ENCODE measurements around the gene REEP1.

REEP1 gene

DNA sequence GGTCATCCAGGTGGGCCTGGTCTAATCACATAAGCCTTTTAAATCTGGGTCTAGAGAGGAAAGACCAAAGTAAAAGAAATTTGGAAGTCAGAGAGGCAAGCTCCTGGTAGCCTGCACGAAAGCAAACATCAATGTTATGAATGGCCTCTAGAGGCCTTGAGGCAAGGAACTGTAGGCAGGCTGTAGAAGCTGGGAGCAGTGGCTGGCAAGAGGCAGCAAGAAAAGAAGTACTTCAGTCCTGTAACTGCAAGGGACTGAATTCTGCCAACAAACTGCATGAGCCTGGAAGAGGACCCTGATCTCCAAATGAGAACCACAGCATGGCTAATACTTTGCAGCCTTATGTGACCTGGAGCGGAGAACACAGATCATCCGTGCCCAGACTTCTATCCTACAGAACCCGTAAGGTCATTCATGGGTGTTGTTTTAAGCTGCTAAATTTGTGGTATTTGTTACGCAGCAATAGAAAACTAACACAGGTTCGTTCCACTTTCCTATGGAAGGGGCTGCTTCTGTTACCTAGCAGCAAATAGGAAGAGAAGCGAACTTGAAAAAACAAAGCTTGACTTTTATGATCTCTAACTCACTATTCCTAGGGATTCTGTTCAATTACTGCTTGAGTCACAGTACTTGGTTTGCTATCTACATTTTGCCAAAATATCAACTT, 143.4 kb downstream of the REEP1 start:
- no peak for FAIRE-seq

- FAIRE-seq = no peak
Observed at GRCh38 chr2:86189782-86190416, 147.5 kb downstream of the REEP1 start.

- no peak for FAIRE-seq
Observed at GRCh38 chr2:86186431-86186830, 151.0 kb downstream of the REEP1 start.

DNA sequence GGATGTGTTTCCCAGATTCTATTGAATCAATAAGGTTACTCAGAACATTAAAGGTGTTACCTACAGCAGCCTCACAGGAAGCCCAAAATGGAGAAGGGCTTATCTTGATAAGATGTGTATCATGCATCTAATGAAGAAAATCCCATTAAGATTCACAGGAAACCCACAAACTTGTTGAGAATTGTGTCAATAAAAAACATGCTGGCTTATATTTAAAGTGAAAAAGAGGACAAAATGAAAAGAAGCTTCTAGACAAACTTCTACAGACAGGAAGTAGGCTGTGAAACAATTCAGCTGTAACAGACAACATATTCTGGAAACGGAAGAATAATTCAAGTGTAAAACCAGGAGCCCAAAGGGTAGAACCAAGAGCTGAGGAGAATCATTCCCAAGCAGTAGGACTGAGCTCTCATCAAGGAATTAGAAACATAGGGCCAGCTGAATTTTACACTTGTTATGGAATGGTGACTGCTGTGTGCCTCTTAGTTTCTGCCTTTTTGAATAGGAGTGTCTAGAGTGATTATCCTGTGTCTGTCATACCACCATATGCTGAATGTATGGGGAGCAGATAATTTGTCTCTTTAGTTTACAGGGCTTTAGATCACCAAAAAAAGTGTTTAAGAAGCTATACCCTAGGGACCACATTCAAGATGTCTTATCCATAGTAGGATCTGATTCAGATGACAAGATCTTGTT, 151.8 kb downstream of the REEP1 start:
- FAIRE-seq = no peak

DNA sequence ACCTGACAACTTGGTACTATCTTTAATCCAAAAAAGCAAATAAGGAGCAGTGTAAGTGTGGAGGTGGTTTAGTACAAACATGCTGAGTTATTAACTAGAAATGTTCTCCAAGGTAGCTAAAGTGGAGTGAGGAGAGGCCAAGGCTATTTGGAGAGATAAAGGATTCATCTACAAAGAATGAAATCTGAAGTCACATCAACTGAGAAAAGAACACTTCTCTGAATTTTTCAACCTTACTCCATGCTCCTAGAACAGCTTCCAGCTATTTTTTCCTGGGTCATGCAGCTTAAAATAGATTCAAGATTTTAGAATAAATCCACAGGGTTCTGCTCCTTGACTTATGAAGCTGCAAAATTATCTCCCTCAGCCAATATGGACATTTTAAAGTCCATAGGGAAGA, 160.8 kb downstream of the REEP1 start:
- FAIRE-seq = no peak

DNA sequence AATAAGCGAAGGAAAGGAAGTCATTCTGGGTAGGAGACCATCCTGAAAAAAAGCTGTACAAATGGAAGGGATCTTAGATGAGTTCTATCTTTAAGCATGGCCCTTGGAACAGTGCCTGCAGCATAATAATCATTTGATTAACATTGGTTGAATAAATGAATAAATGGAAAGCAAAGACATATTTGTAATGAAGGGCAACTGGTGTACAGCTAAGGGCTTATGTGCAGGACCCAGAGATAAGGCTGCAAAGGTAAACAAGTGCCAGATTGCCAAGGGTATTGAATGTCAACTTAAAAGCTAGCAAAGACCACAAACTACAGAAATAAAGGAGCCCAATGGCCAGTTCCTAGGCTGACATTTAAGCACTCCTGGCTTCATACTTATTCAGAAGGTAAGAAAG, 161.6 kb downstream of the REEP1 start:
- no peak for FAIRE-seq

GRCh38 chr2:86174445-86174844, 163.0 kb downstream of the REEP1 start:
- FAIRE-seq = no peak

DNA sequence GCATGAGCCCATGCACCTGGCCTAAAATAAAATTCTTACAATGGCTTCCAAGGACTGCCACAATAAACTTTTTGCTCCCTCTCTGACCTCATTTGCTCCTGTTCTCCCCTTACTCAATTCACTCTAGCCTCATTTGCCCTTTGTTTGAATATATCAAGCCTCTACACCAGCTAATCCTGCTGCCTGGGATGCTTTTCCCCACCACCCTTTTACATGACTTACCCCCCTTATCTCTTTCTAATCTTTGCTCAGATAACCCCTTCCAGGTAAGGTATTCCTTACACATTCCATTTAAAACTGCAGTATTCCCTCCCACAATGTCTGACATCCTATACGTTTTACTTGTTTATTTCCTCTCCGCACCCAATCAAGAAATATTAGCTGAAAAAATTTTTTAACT, 164.8 kb downstream of the REEP1 start:
- no peak for FAIRE-seq

DNA sequence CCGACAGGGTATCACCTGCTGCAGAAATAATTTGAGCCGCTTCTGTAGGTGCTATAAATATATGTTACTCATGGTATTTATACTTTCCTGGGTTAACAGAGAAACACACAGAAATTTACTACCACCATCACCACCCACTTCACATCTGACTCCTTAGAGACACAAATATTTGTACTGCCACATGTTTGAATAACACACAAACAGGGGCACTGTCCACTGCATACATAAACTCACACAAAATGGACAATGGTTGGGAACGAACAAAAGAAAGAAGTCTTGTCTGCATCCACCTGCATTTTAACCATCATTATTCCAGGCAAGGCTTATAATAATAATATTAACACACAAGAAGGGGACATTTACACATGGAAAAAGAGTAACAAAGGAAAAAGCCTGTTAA, 166.1 kb downstream of the REEP1 start:
- FAIRE-seq = no peak

DNA sequence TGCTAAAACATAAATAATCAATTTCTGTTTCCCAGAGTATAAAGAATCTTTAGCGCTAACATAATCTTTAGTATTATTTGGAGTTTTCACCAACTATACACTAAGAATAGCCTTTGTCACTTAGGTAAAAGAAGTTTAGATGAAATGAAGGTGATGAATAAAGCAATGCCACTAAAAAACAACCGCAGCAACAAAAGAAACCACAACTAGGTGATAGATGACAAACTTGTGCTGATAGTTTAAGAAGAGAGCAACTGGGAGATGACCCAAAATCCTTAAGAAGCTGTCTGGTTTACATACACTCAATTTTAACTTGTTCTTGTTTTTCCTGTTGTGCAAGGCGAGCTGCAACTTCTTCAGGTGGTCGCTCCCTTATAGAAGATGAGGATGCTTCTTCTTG, 167.0 kb downstream of the REEP1 start:
- FAIRE-seq = no peak
